Osteoblast (primary cell): Measurements from ENCODE around the gene ATP7B. TPM values are rescaled to one million over a fixed set of nuclear protein-coding genes. Genes with fewer than 3 reads are reported as not detected.

Source experiments
- DNase-seq: peaks from one replicate; pipeline ENCODE4 v3.0.0; 2011; ENCODE audit warnings: low spot score, mixed read lengths; ENCODE audit not compliant: insufficient read length; ENCODE audit errors: missing footprints
- H2AFZ ChIP-seq: 2 replicates; pipeline ENCODE4 v1.6.0; 2011; ENCODE audit warnings: mild to moderate bottlenecking, low read length
- H3K27ac ChIP-seq: 2 replicates; pipeline ENCODE4 v1.5.1; 2011; ENCODE audit warnings: mild to moderate bottlenecking, low read depth, low read length, moderate library complexity
- H3K27me3 ChIP-seq: 2 replicates; pipeline ENCODE4 v1.6.0; 2012; ENCODE audit warnings: mild to moderate bottlenecking, control low read depth, inconsistent platforms, low read length, moderate library complexity; ENCODE audit not compliant: insufficient read depth
- H3K36me3 ChIP-seq: 2 replicates; pipeline ENCODE4 v1.5.1; 2011; ENCODE audit warnings: mild to moderate bottlenecking, low read length, control low read depth, moderate library complexity; ENCODE audit not compliant: insufficient read depth
- H3K4me1 ChIP-seq: 2 replicates; pipeline ENCODE4 v1.5.1; 2011; ENCODE audit warnings: mild to moderate bottlenecking, low read length, control low read depth, moderate library complexity; ENCODE audit not compliant: insufficient read depth
- H3K4me2 ChIP-seq: 2 replicates; pipeline ENCODE4 v1.6.0; 2011; ENCODE audit warnings: mild to moderate bottlenecking, low read length; ENCODE audit not compliant: insufficient read depth
- H3K4me3 ChIP-seq: fragments of 200-600 bp; sonication (generic); 3 replicates; pipeline ENCODE4 v1.5.1; 2012; ENCODE audit warnings: mild to moderate bottlenecking, low read length, inconsistent platforms; ENCODE audit not compliant: insufficient read depth
- H3K79me2 ChIP-seq: 2 replicates; pipeline ENCODE4 v1.6.0; 2012; ENCODE audit warnings: mild to moderate bottlenecking, low read length, control low read depth, inconsistent platforms; ENCODE audit not compliant: insufficient read depth
- H3K9me3 ChIP-seq: 2 replicates; pipeline ENCODE4 v1.5.1; 2011; ENCODE audit warnings: low read depth, low read length, control low read depth
- H4K20me1 ChIP-seq: 2 replicates; pipeline ENCODE4 v1.6.0; 2012; ENCODE audit warnings: mild to moderate bottlenecking, low read length, control low read depth; ENCODE audit not compliant: insufficient read depth
- total RNA-seq: library from RNA; depleted of rRNA; stranded (reverse); fragments of >200 nt; gene quantifications from 2 replicates; pipeline ENCODE4 v1.2.3, GENCODE V29; 2012
- TF ChIP-seq, protein P1 (sequence below): IDR thresholded peaks from 2 replicates; pipeline ENCODE4 v1.5.1; 2011; ENCODE audit warnings: mild to moderate bottlenecking, low read depth, low read length, moderate library complexity; ENCODE audit errors: extremely low read depth

The ATP7B gene
- total RNA-seq, result 2.4 and 4.0 TPM in 2 replicates

DNA sequence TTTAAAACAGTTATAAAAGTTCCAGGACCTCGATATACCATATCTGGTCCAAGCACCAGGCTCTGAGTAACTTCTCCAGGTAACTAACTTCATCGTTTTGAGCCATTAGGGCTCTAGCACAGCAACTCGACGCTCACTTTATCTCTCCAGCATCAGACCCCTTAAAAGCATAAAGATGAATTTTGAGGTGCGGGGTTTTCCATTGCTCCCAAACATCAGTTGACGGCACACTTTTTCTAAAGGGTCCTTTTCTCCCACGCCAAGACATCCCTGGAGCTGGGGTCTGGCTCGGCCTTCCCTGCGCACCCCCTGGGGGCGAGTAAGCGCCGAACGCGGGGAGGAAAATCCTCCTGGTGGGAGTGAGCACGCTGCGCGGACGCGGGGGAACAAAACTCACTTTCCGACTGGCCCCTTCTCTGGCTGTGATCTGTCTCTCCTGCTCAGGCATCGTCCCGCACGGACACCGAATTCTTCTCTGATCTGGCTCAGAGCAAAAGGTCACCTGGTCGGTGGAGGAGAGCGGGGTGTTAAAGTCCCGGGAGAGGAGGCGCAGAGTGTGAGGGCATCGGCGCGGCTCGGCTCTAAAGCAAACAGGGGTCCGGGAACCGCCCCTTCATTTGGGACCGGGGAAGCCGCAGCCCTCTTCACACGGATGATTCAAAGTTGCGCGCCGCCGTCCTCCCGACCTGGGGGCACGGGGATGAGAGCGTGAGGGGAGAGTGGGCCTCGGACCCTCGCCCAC is at the start of gene ATP7B:
Gene ATP7B, minus strand, starts transcription at position 561 of the 742 bp plus-strand sequence. Its CDS starts 113 bp downstream, at position 448.
- H4K20me1 ChIP-seq, result no peaks in the 10 kb centered on the region
- TF ChIP-seq, protein P1, sequence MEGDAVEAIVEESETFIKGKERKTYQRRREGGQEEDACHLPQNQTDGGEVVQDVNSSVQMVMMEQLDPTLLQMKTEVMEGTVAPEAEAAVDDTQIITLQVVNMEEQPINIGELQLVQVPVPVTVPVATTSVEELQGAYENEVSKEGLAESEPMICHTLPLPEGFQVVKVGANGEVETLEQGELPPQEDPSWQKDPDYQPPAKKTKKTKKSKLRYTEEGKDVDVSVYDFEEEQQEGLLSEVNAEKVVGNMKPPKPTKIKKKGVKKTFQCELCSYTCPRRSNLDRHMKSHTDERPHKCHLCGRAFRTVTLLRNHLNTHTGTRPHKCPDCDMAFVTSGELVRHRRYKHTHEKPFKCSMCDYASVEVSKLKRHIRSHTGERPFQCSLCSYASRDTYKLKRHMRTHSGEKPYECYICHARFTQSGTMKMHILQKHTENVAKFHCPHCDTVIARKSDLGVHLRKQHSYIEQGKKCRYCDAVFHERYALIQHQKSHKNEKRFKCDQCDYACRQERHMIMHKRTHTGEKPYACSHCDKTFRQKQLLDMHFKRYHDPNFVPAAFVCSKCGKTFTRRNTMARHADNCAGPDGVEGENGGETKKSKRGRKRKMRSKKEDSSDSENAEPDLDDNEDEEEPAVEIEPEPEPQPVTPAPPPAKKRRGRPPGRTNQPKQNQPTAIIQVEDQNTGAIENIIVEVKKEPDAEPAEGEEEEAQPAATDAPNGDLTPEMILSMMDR, result no peak
- H2AFZ ChIP-seq, result peak within 1 kb of the TSS; percentile 97
- H3K9me3 ChIP-seq, result no peaks in the 10 kb centered on the region
- peak within 1 kb of the TSS; percentile 94 for H3K4me2 ChIP-seq
- peak; percentile 73 for DNase-seq
- peak within 1 kb of the TSS; percentile 79 for H3K4me3 ChIP-seq
- H3K36me3 ChIP-seq, result no peaks in the 10 kb centered on the region
- peak within 1 kb of the TSS; percentile 89 for H3K27ac ChIP-seq
- H3K4me1 ChIP-seq, result peaks cover 14% of the 10 kb centered on the region
- H3K79me2 ChIP-seq, result peaks cover 39% of the 10 kb centered on the region
- H3K27me3 ChIP-seq, result peaks cover 15% of the 10 kb centered on the region

GRCh38 chr13:52053460-52053859 is 42.2 kb upstream of the ATP7B start:
- no peaks in the 10 kb centered on the region for H3K9me3 ChIP-seq
- no peak overlapping the region for H2AFZ ChIP-seq
- no peaks in the 10 kb centered on the region for H4K20me1 ChIP-seq
- no peak overlapping the region for H3K27ac ChIP-seq
- H3K4me3 ChIP-seq, result no peak overlapping the region
- no peaks in the 10 kb centered on the region for H3K36me3 ChIP-seq
- H3K79me2 ChIP-seq, result no peaks in the 10 kb centered on the region
- H3K27me3 ChIP-seq, result no peaks in the 10 kb centered on the region
- H3K4me1 ChIP-seq, result no peaks in the 10 kb centered on the region
- H3K4me2 ChIP-seq, result no peak overlapping the region
- no peak for DNase-seq
- TF ChIP-seq, protein P1, result no peak

GRCh38 chr13:52051400-52051799 is 40.1 kb upstream of the ATP7B start:
- no peak overlapping the region for H3K4me3 ChIP-seq
- H3K27ac ChIP-seq, result no peak overlapping the region
- no peaks in the 10 kb centered on the region for H3K27me3 ChIP-seq
- H3K4me1 ChIP-seq, result no peaks in the 10 kb centered on the region
- no peaks in the 10 kb centered on the region for H3K36me3 ChIP-seq
- no peaks in the 10 kb centered on the region for H3K9me3 ChIP-seq
- no peaks in the 10 kb centered on the region for H4K20me1 ChIP-seq
- H3K4me2 ChIP-seq, result no peak overlapping the region
- no peaks in the 10 kb centered on the region for H3K79me2 ChIP-seq
- TF ChIP-seq, protein P1, result no peak
- no peak overlapping the region for H2AFZ ChIP-seq
- no peak for DNase-seq

- Histone ChIP-seq H4K20me1 (no peaks in the 10 kb centered on the region), H2AFZ (no peak overlapping the region), H3K27ac (no peak overlapping the region), H3K9me3 (no peaks in the 10 kb centered on the region), H3K4me2 (no peak overlapping the region), H3K79me2 (no peaks in the 10 kb centered on the region), H3K27me3 (no peaks in the 10 kb centered on the region), H3K36me3 (no peaks in the 10 kb centered on the region), H3K4me1 (no peaks in the 10 kb centered on the region), H3K4me3 (no peak overlapping the region)
- TF ChIP-seq, protein P1, result no peak
- DNase-seq, result peak; percentile 25
These were observed 37.3 kb upstream of the ATP7B start for GRCh38 chr13:52048516-52048915.
